GM21717 (cell line): ENCODE measurements around the gene ATP1B3.
"Not testable (repeated sequence)": the region's sequence is repeated elsewhere in the genome, so short reads cannot be mapped to it uniquely, and the experiment has no call there.

Experiments
- ATAC-seq: cut with Tn5 transposase; IDR thresholded peaks from one replicate; pipeline ENCODE4 v1.9.1; 2021; ENCODE audit warnings: mild to moderate bottlenecking, moderate library complexity; ENCODE audit not compliant: unreplicated experiment

The ATP1B3 gene

GRCh38 chr3:141876381-141876890, at the start of gene ATP1B3:
ATP1B3 (plus strand) TSS chr3:141876643; CDS start chr3:141876802, 159 bp downstream.
- ATAC-seq = peak; percentile 75

GRCh38 chr3:141828487-141828886, 48.0 kb upstream of the ATP1B3 start:
- no peak for ATAC-seq

DNA sequence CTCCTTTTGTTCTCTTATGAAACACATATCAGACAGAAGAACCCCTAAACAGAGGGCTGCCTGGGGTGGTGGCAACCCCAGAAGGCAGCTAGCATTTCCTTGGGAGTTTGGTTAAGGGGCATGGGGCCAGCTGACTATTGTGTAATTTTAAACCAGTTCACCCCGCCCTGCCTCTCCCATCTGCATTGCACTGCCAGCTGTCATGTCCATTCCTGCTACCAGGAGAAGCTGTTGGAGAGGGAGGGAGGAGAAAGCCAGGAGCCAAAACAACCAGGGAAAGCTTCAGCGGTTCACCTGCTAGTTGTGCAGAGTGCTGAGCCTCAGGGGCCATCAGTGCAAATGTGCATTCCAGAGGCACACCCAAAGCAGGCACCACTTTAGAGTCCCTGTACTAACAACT, 47.6 kb upstream of the ATP1B3 start:
- no peak for ATAC-seq

GRCh38 chr3:141830508-141830907, 45.9 kb upstream of the ATP1B3 start:
- ATAC-seq = no peak

- ATAC-seq = no peak
These were observed 42.2 kb upstream of the ATP1B3 start for GRCh38 chr3:141834292-141834691.

GRCh38 chr3:141835557-141836229, 40.8 kb upstream of the ATP1B3 start:
- no peak for ATAC-seq

GRCh38 chr3:141839389-141839788, 37.1 kb upstream of the ATP1B3 start:
- ATAC-seq = no peak

- no peak for ATAC-seq
These were observed 35.5 kb upstream of the ATP1B3 start for GRCh38 chr3:141840737-141841544.

DNA sequence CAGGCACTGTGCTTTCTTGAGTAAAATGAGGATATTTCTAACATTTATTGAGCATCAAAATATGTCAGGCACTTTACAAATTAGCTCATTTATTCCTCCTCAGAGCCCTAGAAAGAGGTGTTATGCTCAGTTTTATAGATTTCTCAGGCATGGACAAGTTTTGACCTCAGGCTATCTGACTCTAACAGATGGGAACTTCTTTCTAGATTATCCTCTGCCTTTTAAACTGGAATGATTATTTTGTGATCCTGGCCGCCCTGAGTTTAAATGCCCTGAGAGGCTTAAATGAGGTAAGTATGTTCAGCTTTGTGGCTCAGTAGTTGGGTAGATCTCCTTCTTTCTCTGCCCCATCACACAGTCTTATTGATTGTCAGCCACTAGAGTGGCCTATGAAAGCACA, 32.3 kb upstream of the ATP1B3 start:
- no peak for ATAC-seq

DNA sequence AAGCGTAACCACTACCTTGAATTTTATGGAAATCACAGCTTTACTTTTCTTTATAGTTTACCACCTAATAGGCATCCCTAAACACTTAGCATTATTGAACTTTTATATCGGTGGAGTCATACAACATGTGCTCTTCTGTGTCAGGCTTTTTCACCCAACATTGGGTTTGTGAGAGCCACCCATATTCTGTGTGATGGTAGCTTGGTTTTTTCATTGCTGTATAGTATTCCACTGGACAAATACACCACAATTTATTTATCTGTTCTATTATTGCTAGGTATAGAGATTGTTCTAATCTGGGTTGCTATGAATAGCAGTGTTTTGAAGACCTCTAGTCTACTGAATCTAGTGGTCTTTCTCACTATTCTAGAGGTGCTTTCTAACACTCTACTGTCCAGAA, 31.6 kb upstream of the ATP1B3 start:
- no peak for ATAC-seq

DNA sequence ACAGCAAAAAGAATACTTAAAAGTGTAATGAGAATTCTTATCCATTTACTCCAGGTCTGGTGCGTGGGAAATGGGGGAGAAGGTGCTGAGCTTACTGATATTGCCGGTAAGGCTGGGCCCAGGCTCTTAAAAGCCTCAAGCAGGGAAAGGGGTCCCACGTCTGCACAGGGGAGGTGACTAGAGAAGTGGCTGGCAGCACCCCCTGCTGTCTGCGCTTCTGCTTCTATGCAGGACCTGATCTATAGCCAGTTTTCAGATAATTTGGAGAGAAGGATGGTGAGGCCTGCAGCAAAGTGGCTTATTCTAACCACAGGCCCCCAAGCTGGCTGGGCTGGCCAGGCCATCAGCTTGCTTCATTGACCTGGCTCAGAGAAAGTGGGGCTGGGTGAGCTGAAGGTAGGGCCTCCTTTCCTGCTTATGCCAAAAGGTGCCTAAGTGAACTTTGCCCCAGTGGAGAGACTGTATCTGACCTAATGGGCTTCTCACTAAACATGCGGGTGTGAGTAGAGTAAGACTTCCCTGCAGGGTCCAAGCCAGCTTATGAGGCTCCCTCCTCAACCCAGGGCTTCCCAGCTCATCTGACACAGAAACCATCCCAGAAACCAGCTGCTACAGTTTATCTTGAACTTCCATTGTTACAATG, 30.9 kb upstream of the ATP1B3 start:
- ATAC-seq = no peak

DNA sequence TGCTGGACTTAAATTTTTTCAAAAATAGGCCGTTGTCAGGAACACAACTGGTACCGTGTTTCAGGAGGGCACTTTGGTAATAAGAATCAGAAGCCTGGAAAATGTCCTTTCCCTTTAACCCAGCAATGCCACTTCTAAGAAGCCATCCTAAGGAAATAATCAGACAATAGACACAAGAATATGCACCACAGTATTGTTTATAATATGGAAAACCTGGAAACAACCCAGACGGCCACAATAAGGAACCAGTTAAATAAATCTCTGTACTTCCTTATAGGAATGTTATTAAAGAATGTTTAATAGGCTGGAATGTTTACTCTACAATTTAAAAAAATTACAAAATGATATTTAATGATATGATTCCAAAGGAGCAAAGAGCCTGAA, 30.4 kb upstream of the ATP1B3 start:
- no peak for ATAC-seq

DNA sequence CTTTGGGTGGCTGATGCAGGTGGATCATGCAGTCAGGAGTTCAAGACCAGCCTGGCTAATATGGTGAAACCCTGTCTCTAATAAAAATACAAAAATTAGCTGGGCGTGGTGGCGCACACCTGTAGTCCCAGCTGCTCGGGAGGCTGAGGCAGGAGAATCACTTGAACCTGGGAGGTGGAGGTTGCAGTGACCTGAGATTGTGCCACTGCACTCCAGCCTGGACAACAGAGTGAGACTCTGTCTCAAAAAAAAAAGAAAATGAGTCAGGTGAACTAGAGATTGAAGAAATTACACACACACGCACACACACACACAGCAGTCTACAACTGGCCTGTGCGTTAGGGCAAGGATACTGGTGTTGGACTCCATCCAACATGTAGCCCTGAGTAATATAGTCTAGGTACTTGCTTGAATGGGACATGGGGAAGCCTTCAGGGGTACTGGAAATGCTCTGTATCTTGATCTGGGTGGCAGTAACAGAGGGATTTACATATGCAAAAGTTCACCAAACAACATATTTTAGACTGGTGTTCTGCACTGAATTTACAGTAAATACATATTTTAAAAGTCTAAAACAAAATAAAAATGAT, 28.2 kb upstream of the ATP1B3 start:
- not testable (repeated sequence) for ATAC-seq

DNA sequence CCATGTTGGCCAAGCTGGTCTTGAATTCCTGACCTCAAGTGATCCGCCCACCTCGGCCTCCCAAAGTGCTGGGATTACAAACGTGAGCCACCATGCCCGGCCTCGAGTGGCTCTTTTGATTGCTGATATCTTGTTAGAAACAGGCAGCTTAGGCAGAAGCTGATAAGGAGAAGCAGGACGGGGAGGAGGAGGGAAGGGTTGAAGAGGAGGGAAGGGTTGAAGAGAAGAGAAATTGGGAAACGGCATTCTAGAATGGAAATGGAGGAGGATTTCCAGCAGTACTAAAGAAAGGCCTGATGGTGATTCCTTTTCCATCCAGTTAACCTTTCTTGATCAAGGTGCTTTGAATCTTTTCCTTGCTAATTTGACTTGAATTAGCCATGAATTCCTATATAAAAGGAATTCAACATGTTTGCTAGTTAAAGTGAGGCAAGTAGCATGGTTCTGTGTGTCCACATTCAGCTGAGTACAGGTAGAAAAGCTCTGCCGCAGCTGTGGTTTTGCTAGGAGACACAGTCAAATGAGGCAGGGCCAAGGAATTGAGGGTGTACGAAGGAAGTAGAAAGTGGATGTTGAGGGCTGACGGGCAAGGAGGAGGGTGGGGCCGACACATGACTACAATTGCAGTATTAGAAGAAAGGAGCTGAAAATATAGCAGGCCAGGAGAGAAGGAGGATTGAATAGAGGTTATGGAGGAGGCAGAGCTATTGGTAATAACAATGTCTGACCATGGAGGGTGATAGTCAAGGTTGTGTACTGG, 27.2 kb upstream of the ATP1B3 start:
- ATAC-seq = no peak

- no peak for ATAC-seq
These were observed 25.0 kb upstream of the ATP1B3 start for GRCh38 chr3:141851411-141851810.

GRCh38 chr3:141853081-141853601, 23.3 kb upstream of the ATP1B3 start:
- ATAC-seq = no peak

DNA sequence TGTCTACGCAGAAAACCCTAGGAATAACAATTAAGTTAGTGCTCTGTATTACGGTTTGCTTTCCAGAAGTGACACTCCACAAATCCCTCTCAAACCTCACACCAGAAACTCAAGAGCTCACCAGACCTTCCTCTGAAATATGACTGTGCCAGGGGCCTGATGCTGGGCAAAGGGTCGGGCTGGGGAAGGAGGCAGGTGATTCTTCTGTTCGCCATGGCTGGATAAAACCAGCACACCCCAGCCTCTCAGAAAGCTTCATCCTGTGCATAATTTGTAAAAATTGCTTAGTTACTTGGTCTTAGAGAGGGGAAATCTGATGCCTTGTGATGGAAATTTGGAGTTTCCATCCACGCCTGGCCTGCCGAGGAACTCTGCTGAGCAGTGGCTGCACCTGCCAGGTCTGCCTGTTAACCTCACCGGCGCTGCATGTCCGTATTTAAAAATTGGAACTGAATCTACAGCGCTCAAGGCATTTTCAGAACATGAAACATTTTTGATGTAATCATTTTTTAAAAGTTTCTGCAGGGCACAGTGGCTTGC, 22.7 kb upstream of the ATP1B3 start:
- ATAC-seq = no peak

GRCh38 chr3:141854599-141854998, 21.8 kb upstream of the ATP1B3 start:
- ATAC-seq = no peak

DNA sequence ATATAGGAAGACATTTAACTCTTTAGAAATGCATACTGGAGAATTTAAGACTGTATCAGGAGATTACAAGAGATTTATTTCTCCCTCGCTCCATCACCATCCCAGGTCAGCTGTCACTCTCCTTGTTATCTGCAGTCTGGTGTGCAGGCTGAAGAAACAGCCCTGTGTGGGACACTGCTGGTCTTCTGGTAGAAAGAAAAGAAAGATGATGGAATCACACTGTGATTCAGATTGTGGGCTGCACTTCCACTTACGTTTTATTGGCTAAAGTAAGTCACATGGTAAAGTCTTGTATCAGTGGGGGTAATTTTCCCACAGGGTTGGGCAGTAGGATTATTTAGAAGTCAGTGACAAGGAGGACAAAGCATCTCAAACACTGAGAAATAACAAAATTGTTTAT, 18.1 kb upstream of the ATP1B3 start:
- ATAC-seq = no peak

DNA sequence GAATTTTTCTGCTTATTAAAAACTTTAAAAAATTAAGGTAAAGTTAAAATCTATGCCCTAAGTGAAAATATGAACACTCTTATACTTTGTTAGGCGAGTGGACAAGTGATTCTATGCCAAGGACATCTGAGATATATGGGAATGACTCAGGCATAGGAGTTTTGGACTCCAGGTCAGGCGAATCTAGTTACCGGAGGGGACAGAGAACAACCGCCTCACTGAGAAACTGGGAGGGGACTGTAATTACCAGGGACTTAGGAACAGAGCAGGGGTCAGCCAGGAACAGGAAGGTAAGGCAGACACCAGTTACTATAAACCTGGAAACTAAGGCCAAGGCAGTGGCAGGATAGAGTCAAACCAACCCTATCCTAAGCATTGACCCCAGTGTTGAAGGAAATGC, 16.8 kb upstream of the ATP1B3 start:
- no peak for ATAC-seq
